GM19468 (cell line): ENCODE measurements around the gene TRAPPC2B.
"Not testable (repeated sequence)": the region's sequence is repeated elsewhere in the genome, so short reads cannot be mapped to it uniquely, and the experiment has no call there.

Source experiments
- ATAC-seq: cut with Tn5 transposase; IDR thresholded peaks from one replicate; pipeline ENCODE4 v1.9.1; 2021; ENCODE audit warnings: mild to moderate bottlenecking, moderate library complexity, moderate number of reproducible peaks; ENCODE audit not compliant: unreplicated experiment; ENCODE audit errors: extremely low read depth

The TRAPPC2B gene

GRCh38 chr19:57366776-57367175, 3.4 kb downstream of the TRAPPC2B start:
- no peak for ATAC-seq

- no peak for ATAC-seq
These were observed 10.8 kb downstream of the TRAPPC2B start for GRCh38 chr19:57374179-57374578.

- not testable (repeated sequence) for ATAC-seq
These were observed 11.3 kb downstream of the TRAPPC2B start for GRCh38 chr19:57374647-57375046.

- no peak for ATAC-seq
These were observed 12.8 kb downstream of the TRAPPC2B start for GRCh38 chr19:57376151-57376550.

- ATAC-seq: no peak
These were observed 14.3 kb downstream of the TRAPPC2B start for GRCh38 chr19:57377498-57378146.

- no peak for ATAC-seq
These were observed 17.6 kb downstream of the TRAPPC2B start for GRCh38 chr19:57380923-57381322.

- no peak for ATAC-seq
These were observed 19.6 kb downstream of the TRAPPC2B start for GRCh38 chr19:57382806-57383488.

GRCh38 chr19:57389194-57389729, 25.9 kb downstream of the TRAPPC2B start:
- ATAC-seq: no peak

- ATAC-seq: peak; percentile 96
These were observed 26.6 kb downstream of the TRAPPC2B start, which contains the start of gene ZNF548 for GRCh38 chr19:57389730-57390598. TSS of gene ZNF548 (plus strand) at chr19:57389854. CDS start at chr19:57390100, 246 bp downstream.

GRCh38 chr19:57395710-57396109, 32.4 kb downstream of the TRAPPC2B start:
- no peak for ATAC-seq

- no peak for ATAC-seq
These were observed 35.5 kb downstream of the TRAPPC2B start for GRCh38 chr19:57398868-57399267.

- ATAC-seq: no peak
These were observed 40.6 kb downstream of the TRAPPC2B start for GRCh38 chr19:57403737-57404563.

- no peak for ATAC-seq
These were observed 43.3 kb downstream of the TRAPPC2B start for GRCh38 chr19:57406516-57407123.

- ATAC-seq: peak; percentile 98
These were observed 47.7 kb downstream of the TRAPPC2B start, which contains the start of gene ZNF17 for GRCh38 chr19:57410877-57411671. TSS of gene ZNF17 (plus strand) at chr19:57411161. CDS start at chr19:57413616, 2,455 bp downstream.
